MCF 10A (cell line): ENCODE data around the gene MSANTD3. TPM values are rescaled to one million over a fixed set of nuclear protein-coding genes. Genes with fewer than 3 reads are reported as not detected.
"Not testable (repeated sequence)": the region's sequence is repeated elsewhere in the genome, so short reads cannot be mapped to it uniquely, and the experiment has no call there.

Experiments used
- BruUV-seq: library from RNA; stranded (reverse); fragments of 400-500 nt; replicated peaks from 2 replicates; lab custom pipeline; 2021; lab: Mats Ljungman, UMichigan
- CTCF ChIA-PET: fragments of 300-600 bp; sonication (Branson Sonifier 250); formaldehyde crosslinking; extraction: SDS; loops from one replicate; lab custom pipeline; 2021; ENCODE audit warnings: antibody characterized with exemption, inconsistent platforms; lab: Yijun Ruan, JAX
- POLR2A ChIA-PET: fragments of 300-600, 350-650 bp; sonication (Branson Sonifier 250); formaldehyde crosslinking; extraction: SDS; loops from one replicate; lab custom pipeline; 2020; ENCODE audit warnings: antibody characterized with exemption, inconsistent platforms; lab: Yijun Ruan, JAX
- DNase-seq: peaks from one replicate; pipeline ENCODE4 v3.0.0-alpha.2; 2018; ENCODE audit not compliant: unreplicated experiment
- H3K27ac Mint-ChIP-seq: one replicate; pipeline ENCODE4 v1.8.0; 2022; ENCODE audit warnings: mild to moderate bottlenecking, low read depth, mixed read lengths; ENCODE audit not compliant: unreplicated experiment
- H3K27me3 Mint-ChIP-seq: one replicate; pipeline ENCODE4 v1.8.0; 2022; ENCODE audit warnings: mixed read lengths; ENCODE audit not compliant: insufficient read depth, unreplicated experiment
- H3K36me3 Mint-ChIP-seq: one replicate; pipeline ENCODE4 v1.8.0; 2022; ENCODE audit warnings: mild to moderate bottlenecking, moderate library complexity, mixed read lengths; ENCODE audit not compliant: insufficient read depth, unreplicated experiment
- H3K4me1 Mint-ChIP-seq: one replicate; pipeline ENCODE4 v1.8.0; 2022; ENCODE audit warnings: mixed read lengths; ENCODE audit not compliant: insufficient read depth, unreplicated experiment
- H3K4me3 Mint-ChIP-seq: one replicate; pipeline ENCODE4 v1.8.0; 2022; ENCODE audit warnings: mild to moderate bottlenecking, moderate library complexity, mixed read lengths; ENCODE audit not compliant: unreplicated experiment
- H3K9me3 Mint-ChIP-seq: one replicate; pipeline ENCODE4 v1.8.0; 2022; ENCODE audit warnings: mixed read lengths; ENCODE audit not compliant: unreplicated experiment
- CTCF ChIP-seq: fragments of 200-600 bp; IDR thresholded peaks from one replicate; pipeline ENCODE4 v1.8.0; 2022; ENCODE audit warnings: antibody characterized with exemption, mild to moderate bottlenecking; ENCODE audit not compliant: unreplicated experiment
- intact Hi-C: fragments of 100-400 bp; cut with micrococcal nuclease; formaldehyde crosslinking; loops from 2 replicates; pipeline ENCODE4 v1.14.1; 2022
- total RNA-seq: library from RNA; stranded (reverse); gene quantifications from 2 replicates; pipeline ENCODE4 v1.2.3, GENCODE V29; 2022

Gene MSANTD3
- total RNA-seq, 1 experiment from 2014 or later: 41.3 TPM

- intact Hi-C loops: no loop called here
- Mint-ChIP-seq H3K4me1 (peaks cover 11% of the 10 kb centered on the region), H3K27me3 (no peaks in the 10 kb centered on the region), H3K4me3 (no peak overlapping the region), H3K27ac (peak overlapping the region; percentile 42), H3K36me3 (peaks cover 20% of the 10 kb centered on the region), H3K9me3 (no peaks in the 10 kb centered on the region)
- DNase-seq: peak; percentile 27
- ChIA-PET POLR2A (interaction anchor here (0.7 to 2.1 kb wide), 2 partner anchors 14 to 87 kb away, joined by 4 to 6 read pairs; partner anchors contain the start of gene TEX10), CTCF (interaction anchor here (0.6 to 3.4 kb wide), 13 partner anchors 8 to 413 kb away, joined by 3 to 16 read pairs (median 3); partner anchors contain the start of gene MSANTD3)
- no peak for TF ChIP-seq CTCF
- BruUV-seq: no TSS peak
Measured at GRCh38 chr9:100440071-100440470, 13.1 kb downstream of the MSANTD3 start.

- not testable (repeated sequence) for H3K4me3 Mint-ChIP-seq
Measured at GRCh38 chr9:100440487-100440886, 13.5 kb downstream of the MSANTD3 start.

GRCh38 chr9:100441911-100442361 lies 15.0 kb downstream of the MSANTD3 start:
- no TSS peak for BruUV-seq
- H3K27ac Mint-ChIP-seq: no peak overlapping the region
- POLR2A ChIA-PET: interaction anchor here (0.6 to 1.3 kb wide), 2 partner anchors 12 to 13 kb away, joined by 3 to 4 read pairs; no protein-coding TSS in a partner anchor
- peaks cover 20% of the 10 kb centered on the region for H3K36me3 Mint-ChIP-seq
- H3K4me1 Mint-ChIP-seq: peaks cover 11% of the 10 kb centered on the region
- intact Hi-C loops: no loop called here
- no peaks in the 10 kb centered on the region for H3K9me3 Mint-ChIP-seq
- CTCF ChIA-PET: interaction anchor here (0.9 to 3.0 kb wide), 4 partner anchors 10 to 1259 kb away, joined by 3 to 13 read pairs (median 3); no protein-coding TSS in a partner anchor
- no peak for TF ChIP-seq CTCF
- no peaks in the 10 kb centered on the region for H3K27me3 Mint-ChIP-seq
- no peak overlapping the region for H3K4me3 Mint-ChIP-seq
- DNase-seq: no peak

More at GRCh38 chr9:100440487-100440886, 13.5 kb downstream of the MSANTD3 start:
- Mint-ChIP-seq H3K27ac (peak overlapping the region; percentile 42), H3K4me1 (peaks cover 11% of the 10 kb centered on the region), H3K36me3 (peaks cover 20% of the 10 kb centered on the region)
- H3K27me3 Mint-ChIP-seq, DNase-seq, H3K9me3 Mint-ChIP-seq, intact Hi-C loops, BruUV-seq: not testable (repeated sequence)
- ChIA-PET CTCF (interaction anchor here (0.6 to 3.4 kb wide), 11 partner anchors 9 to 161 kb away, joined by 3 to 16 read pairs (median 3); partner anchors contain the start of gene MSANTD3), POLR2A (interaction anchor here (0.7 to 2.1 kb wide), 2 partner anchors 13 to 87 kb away, joined by 4 to 6 read pairs; partner anchors contain the start of gene TEX10)

- Mint-ChIP-seq H3K4me3 (no peak overlapping the region), H3K9me3 (no peaks in the 10 kb centered on the region), H3K27ac (no peak overlapping the region), H3K36me3 (peaks cover 31% of the 10 kb centered on the region), H3K27me3 (no peaks in the 10 kb centered on the region), H3K4me1 (peaks cover 6% of the 10 kb centered on the region)
- TF ChIP-seq CTCF: no peak
- ChIA-PET POLR2A (no interaction called here), CTCF (interaction anchor here (0.7 to 2.0 kb wide), 6 partner anchors 15 to 1281 kb away, joined by 3 to 6 read pairs (median 4); partner anchors contain the start of gene MSANTD3)
- intact Hi-C loops: no loop called here
- peak; percentile 30 for DNase-seq
- BruUV-seq: TSS peak; percentile 8
Measured at GRCh38 chr9:100443781-100444768, 17.1 kb downstream of the MSANTD3 start.
